Measurements from ENCODE around the gene DMXL2.

Gene DMXL2

DNA sequence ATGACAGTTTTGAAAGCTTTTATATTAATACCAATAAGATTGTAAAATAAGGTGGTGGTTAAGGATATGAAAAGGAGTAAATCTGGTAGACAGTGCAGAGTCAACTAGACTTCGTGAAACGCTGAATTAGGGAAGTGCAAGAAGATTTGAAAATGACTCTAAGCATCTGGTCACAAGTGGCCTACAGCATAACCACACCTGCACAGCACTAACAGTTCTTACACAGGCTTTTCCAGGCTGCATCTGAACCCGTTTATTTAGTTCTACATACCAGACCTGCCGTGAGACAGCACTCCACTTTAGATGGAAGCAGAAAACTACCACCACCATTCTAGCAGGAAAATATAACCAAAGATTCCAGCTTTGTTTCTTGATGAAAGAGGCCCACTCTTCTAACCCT is 1.9 kb downstream of the DMXL2 start:
- H3K36me3 ChIP-seq (ENCODE audit: control insufficient read depth in 2 of 2, insufficient read depth in 1 of 2, low read length in 2 of 2): no peaks in the 10 kb centered on the region
- H3K4me1 ChIP-seq (ENCODE audit: control insufficient read depth, insufficient read depth, low read length): peaks cover 4% of the 10 kb centered on the region; the same call in 1 of the 2 replicates
- H3K9me3 ChIP-seq (ENCODE audit: control insufficient read depth, insufficient read depth, low read depth, low read length): no peaks in the 10 kb centered on the region
- TF ChIP-seq ZNF600 (tag by site-specific recombination; IDR thresholded peaks at IDR 0.05) (0 out of 2 replicates have a peak, but pooled peaks have one; percentile 33), ZNF394 (tag by site-specific recombination; IDR thresholded peaks at IDR 0.05; ENCODE audit: borderline replicate concordance) (no peak)
- H3K4me3 ChIP-seq (ENCODE audit: low read depth, low read length): peak overlapping the region; percentile 3; the same call in 1 of the 2 replicates
- CTCF ChIA-PET: interaction anchor here (0.6 to 2.1 kb wide), 4 partner anchors 11 to 156 kb away, joined by 3 to 5 read pairs (median 4); no protein-coding TSS in a partner anchor
- H3K27ac ChIP-seq (ENCODE audit: extremely low read depth, low read depth, low read length): no peak overlapping the region
- POLR2A ChIA-PET: interaction anchor here (0.6 kb wide), 1 partner anchor 1361 kb away, joined by 3 read pairs; no protein-coding TSS in a partner anchor

DNA sequence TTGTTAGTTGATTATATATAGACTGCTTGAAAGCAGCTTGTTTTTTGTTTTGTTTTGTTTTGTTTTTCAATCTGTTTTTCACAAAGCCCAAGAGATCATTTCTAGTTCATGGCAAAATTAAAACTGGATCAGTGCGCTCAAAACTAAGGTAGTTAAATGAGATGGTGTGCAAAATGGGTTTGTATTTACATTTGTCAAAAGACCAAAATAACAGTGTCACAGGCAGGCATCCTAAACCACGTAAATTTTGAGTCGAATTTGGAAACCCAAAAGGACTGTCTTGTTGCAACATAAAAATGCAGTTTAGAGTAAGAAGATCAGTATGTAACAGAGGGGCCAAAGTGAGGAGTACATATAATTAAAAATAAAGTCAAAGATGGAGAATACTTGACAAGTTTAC is 2.4 kb downstream of the DMXL2 start:
- ChIA-PET CTCF (interaction anchor here (1.0 to 1.7 kb wide), 2 partner anchors 10 to 18 kb away, joined by 3 to 4 read pairs; no protein-coding TSS in a partner anchor), POLR2A (interaction anchor here (0.6 kb wide), 1 partner anchor 1360 kb away, joined by 3 read pairs; no protein-coding TSS in a partner anchor)
- Histone ChIP-seq H3K9me3 (ENCODE audit: control insufficient read depth, insufficient read depth, low read depth, low read length) (no peaks in the 10 kb centered on the region), H3K4me1 (ENCODE audit: control insufficient read depth, insufficient read depth, low read length) (peaks cover 4% of the 10 kb centered on the region; the same call in 1 of the 2 replicates), H3K27ac (ENCODE audit: extremely low read depth, low read depth, low read length) (no peak overlapping the region), H3K36me3 (ENCODE audit: control insufficient read depth in 2 of 2, insufficient read depth in 1 of 2, low read length in 2 of 2) (no peaks in the 10 kb centered on the region), H3K4me3 (ENCODE audit: low read depth, low read length) (no peak overlapping the region)
- no peak for TF ChIP-seq ZNF776 (tag by site-specific recombination; IDR thresholded peaks at IDR 0.05; ENCODE audit: borderline replicate concordance)
- TF ChIP-seq, protein P1, sequence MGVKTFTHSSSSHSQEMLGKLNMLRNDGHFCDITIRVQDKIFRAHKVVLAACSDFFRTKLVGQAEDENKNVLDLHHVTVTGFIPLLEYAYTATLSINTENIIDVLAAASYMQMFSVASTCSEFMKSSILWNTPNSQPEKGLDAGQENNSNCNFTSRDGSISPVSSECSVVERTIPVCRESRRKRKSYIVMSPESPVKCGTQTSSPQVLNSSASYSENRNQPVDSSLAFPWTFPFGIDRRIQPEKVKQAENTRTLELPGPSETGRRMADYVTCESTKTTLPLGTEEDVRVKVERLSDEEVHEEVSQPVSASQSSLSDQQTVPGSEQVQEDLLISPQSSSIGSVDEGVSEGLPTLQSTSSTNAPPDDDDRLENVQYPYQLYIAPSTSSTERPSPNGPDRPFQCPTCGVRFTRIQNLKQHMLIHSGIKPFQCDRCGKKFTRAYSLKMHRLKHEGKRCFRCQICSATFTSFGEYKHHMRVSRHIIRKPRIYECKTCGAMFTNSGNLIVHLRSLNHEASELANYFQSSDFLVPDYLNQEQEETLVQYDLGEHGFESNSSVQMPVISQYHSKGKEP (tag by site-specific recombination; IDR thresholded peaks at IDR 0.05): no peak
- peak; percentile 79 for TF ChIP-seq ZNF664 (tag by site-specific recombination; IDR thresholded peaks at IDR 0.05)
- TF ChIP-seq ZSCAN23 (tag by site-specific recombination; IDR thresholded peaks at IDR 0.05): no peak
- TF ChIP-seq, protein P2, sequence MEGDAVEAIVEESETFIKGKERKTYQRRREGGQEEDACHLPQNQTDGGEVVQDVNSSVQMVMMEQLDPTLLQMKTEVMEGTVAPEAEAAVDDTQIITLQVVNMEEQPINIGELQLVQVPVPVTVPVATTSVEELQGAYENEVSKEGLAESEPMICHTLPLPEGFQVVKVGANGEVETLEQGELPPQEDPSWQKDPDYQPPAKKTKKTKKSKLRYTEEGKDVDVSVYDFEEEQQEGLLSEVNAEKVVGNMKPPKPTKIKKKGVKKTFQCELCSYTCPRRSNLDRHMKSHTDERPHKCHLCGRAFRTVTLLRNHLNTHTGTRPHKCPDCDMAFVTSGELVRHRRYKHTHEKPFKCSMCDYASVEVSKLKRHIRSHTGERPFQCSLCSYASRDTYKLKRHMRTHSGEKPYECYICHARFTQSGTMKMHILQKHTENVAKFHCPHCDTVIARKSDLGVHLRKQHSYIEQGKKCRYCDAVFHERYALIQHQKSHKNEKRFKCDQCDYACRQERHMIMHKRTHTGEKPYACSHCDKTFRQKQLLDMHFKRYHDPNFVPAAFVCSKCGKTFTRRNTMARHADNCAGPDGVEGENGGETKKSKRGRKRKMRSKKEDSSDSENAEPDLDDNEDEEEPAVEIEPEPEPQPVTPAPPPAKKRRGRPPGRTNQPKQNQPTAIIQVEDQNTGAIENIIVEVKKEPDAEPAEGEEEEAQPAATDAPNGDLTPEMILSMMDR (tag by site-specific recombination; IDR thresholded peaks at IDR 0.05): no peak

DNA sequence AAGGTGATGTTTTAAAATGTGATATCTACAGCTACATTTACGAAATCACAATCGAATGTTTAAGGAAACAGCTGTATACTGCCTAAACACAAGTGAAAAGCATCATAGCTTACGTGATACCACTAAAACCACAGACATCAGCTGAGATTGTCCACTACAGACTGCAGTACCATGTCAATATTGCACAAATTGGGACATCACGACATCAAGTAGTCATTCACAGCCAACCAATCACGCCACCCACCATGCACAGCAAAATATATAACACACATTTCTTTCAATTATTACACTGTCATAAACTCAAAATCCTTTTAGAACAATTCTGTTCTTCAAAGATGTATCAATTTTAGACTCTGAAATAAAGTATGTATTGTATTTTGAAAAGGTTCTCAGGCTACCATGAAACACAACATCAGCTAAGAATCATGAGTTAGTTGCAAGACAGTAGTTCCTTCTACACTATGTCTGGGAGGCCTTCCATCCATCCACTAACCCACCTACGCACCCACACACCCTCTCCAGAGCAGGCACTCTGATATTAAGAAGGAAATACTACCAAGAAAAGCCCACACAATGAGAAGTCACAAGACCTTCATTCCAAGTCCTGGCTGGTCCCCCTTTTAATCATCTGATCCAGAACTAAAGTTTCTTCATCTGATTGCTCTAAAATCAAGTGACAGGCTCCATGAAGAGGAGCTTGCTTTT is 3.1 kb downstream of the DMXL2 start:
- no peaks in the 10 kb centered on the region for H3K36me3 ChIP-seq (ENCODE audit: control insufficient read depth in 2 of 2, insufficient read depth in 1 of 2, low read length in 2 of 2)
- no peak for TF ChIP-seq ZNF658 (tag by site-specific recombination; IDR thresholded peaks at IDR 0.05)
- TF ChIP-seq ZBTB8A (tag by site-specific recombination; IDR thresholded peaks at IDR 0.05): no peak
- no peak for TF ChIP-seq ZNF529 (tag by site-specific recombination; IDR thresholded peaks at IDR 0.05; ENCODE audit: insufficient replicate concordance)
- TF ChIP-seq HOXC10 (CRISPR knock-in tag; IDR thresholded peaks at IDR 0.05): no peak
- TF ChIP-seq EGR2 (tag by site-specific recombination; IDR thresholded peaks at IDR 0.05; ENCODE audit: low read depth): peak; percentile 56; the same call in 1 of the 2 replicates
- peak; percentile 73 for TF ChIP-seq ZFHX2 (tag by site-specific recombination; conservative IDR thresholded peaks at IDR 0.05)
- POLR2A ChIA-PET: no interaction called here
- no peak overlapping the region for H3K4me3 ChIP-seq (ENCODE audit: low read depth, low read length)
- CTCF ChIA-PET: interaction anchor here (1.0 to 1.7 kb wide), 2 partner anchors 9 to 18 kb away, joined by 3 to 4 read pairs; no protein-coding TSS in a partner anchor
- no peak overlapping the region for H3K27ac ChIP-seq (ENCODE audit: extremely low read depth, low read depth, low read length)
- H3K4me1 ChIP-seq (ENCODE audit: control insufficient read depth, insufficient read depth, low read length): peaks cover 4% of the 10 kb centered on the region; the same call in 1 of the 2 replicates
- H3K9me3 ChIP-seq (ENCODE audit: control insufficient read depth, insufficient read depth, low read depth, low read length): no peaks in the 10 kb centered on the region

DNA sequence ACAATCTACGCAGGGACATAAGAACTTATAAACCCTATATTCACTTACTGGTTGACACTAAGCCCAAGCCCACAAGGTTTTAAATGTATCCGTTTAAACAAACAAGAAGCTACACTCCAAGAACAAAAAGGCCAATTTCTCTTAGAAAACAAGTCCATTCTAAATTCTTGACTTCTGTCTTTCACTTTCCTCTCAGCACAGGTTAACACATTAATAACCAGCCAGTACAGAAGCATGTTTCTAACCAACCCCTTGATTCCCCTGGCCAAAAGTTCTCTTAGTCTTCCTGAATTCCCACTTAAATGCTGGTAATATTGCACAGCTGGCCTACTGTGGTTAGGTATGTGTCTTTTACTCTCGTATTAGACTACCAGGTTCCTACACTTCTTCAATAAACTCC is 4.7 kb downstream of the DMXL2 start:
- no peaks in the 10 kb centered on the region for H3K9me3 ChIP-seq (ENCODE audit: control insufficient read depth, insufficient read depth, low read depth, low read length)
- no peaks in the 10 kb centered on the region for H3K36me3 ChIP-seq (ENCODE audit: control insufficient read depth in 2 of 2, insufficient read depth in 1 of 2, low read length in 2 of 2)
- ChIA-PET CTCF (no interaction called here), POLR2A (no interaction called here)
- no peak overlapping the region for H3K27ac ChIP-seq (ENCODE audit: extremely low read depth, low read depth, low read length)
- no peak overlapping the region for H3K4me3 ChIP-seq (ENCODE audit: low read depth, low read length)
- H3K4me1 ChIP-seq (ENCODE audit: control insufficient read depth, insufficient read depth, low read length): peaks cover 4% of the 10 kb centered on the region; the same call in 1 of the 2 replicates
- TF ChIP-seq ZNF16 (tag by site-specific recombination; IDR thresholded peaks at IDR 0.05; ENCODE audit: low read depth) (no peak), ZNF426 (tag by site-specific recombination; IDR thresholded peaks at IDR 0.05) (no peak), ZBTB48 (tag by site-specific recombination; IDR thresholded peaks at IDR 0.05) (no peak), ZNF394 (tag by site-specific recombination; IDR thresholded peaks at IDR 0.05; ENCODE audit: borderline replicate concordance) (no peak), ZNF626 (tag by site-specific recombination; IDR thresholded peaks at IDR 0.05) (no peak), ZNF629 (tag by site-specific recombination; IDR thresholded peaks at IDR 0.05) (no peak), ZNF701 (tag by site-specific recombination; IDR thresholded peaks at IDR 0.05) (no peak), MZF1 (tag by site-specific recombination; IDR thresholded peaks at IDR 0.05; ENCODE audit: borderline replicate concordance) (no peak)
- TF ChIP-seq, protein P3, sequence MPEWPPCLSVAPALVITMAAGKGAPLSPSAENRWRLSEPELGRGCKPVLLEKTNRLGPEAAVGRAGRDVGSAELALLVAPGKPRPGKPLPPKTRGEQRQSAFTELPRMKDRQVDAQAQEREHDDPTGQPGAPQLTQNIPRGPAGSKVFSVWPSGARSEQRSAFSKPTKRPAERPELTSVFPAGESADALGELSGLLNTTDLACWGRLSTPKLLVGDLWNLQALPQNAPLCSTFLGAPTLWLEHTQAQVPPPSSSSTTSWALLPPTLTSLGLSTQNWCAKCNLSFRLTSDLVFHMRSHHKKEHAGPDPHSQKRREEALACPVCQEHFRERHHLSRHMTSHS (tag by site-specific recombination; IDR thresholded peaks at IDR 0.05): no peak
- TF ChIP-seq, protein P4, sequence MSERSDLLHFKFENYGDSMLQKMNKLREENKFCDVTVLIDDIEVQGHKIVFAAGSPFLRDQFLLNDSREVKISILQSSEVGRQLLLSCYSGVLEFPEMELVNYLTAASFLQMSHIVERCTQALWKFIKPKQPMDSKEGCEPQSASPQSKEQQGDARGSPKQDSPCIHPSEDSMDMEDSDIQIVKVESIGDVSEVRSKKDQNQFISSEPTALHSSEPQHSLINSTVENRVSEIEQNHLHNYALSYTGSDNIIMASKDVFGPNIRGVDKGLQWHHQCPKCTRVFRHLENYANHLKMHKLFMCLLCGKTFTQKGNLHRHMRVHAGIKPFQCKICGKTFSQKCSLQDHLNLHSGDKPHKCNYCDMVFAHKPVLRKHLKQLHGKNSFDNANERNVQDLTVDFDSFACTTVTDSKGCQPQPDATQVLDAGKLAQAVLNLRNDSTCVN (tag by site-specific recombination; optimal IDR thresholded peaks at IDR 0.05): no peak
